Karpas-422 (cell line): ENCODE results near the gene FMNL2. TPM values are rescaled to one million over a fixed set of nuclear protein-coding genes. Genes with fewer than 3 reads are reported as not detected.

ENCODE experiments used
- DNase-seq: peaks from one replicate; pipeline ENCODE4 v3.0.0-alpha.2; 2015
- H2AFZ ChIP-seq: fragments of 200-600 bp; sonication (generic); 2 replicates; pipeline ENCODE4 v1.6.1; 2014; ENCODE audit warnings: antibody characterized with exemption, low read length, mixed read lengths
- H3K27ac ChIP-seq: fragments of 200-600 bp; sonication (generic); 2 replicates; pipeline ENCODE4 v1.5.1; 2014; ENCODE audit warnings: mild to moderate bottlenecking, low read length, moderate library complexity
- H3K27me3 ChIP-seq: fragments of 200-600 bp; sonication (generic); 2 replicates; pipeline ENCODE4 v1.6.1; 2014; ENCODE audit warnings: low read length, mixed read lengths
- H3K36me3 ChIP-seq: fragments of 200-600 bp; sonication (generic); 2 replicates; pipeline ENCODE4 v1.6.1; 2014; ENCODE audit warnings: low read length, mixed read lengths; ENCODE audit not compliant: insufficient read depth
- H3K4me1 ChIP-seq: fragments of 200-600 bp; sonication (generic); 2 replicates; pipeline ENCODE4 v1.6.1; 2014; ENCODE audit warnings: mild to moderate bottlenecking, low read length, mixed read lengths
- H3K4me2 ChIP-seq: fragments of 200-600 bp; sonication (generic); 2 replicates; pipeline ENCODE4 v1.6.1; 2014; ENCODE audit warnings: low read length, low read depth, mild to moderate bottlenecking; ENCODE audit not compliant: poor library complexity, severe bottlenecking
- H3K4me3 ChIP-seq: fragments of 200-600 bp; sonication (generic); 2 replicates; pipeline ENCODE4 v1.5.1; 2014; ENCODE audit warnings: mild to moderate bottlenecking, antibody characterized with exemption, low read length, mixed read lengths
- H3K79me2 ChIP-seq: fragments of 200-600 bp; sonication (generic); 2 replicates; pipeline ENCODE4 v1.6.1; 2014; ENCODE audit warnings: mild to moderate bottlenecking, low read length, mixed read lengths
- H3K9ac ChIP-seq: fragments of 200-600 bp; sonication (generic); 2 replicates; pipeline ENCODE4 v1.6.0; 2014; ENCODE audit warnings: low read length
- H3K9me2 ChIP-seq: fragments of 200-600 bp; sonication (generic), shearing (Covaris generic); replicated peaks from 2 replicates; pipeline ENCODE4 v1.6.0; 2014; ENCODE audit warnings: mild to moderate bottlenecking, low read length, moderate library complexity; ENCODE audit not compliant: insufficient read depth
- H3K9me3 ChIP-seq: fragments of 300-700, 200-600 bp; sonication (generic); 2 replicates; pipeline ENCODE4 v1.6.1; 2014; ENCODE audit warnings: low read length, mixed read lengths
- H4K20me1 ChIP-seq: fragments of 200-600 bp; sonication (generic); 2 replicates; pipeline ENCODE4 v1.6.1; 2014; ENCODE audit warnings: mild to moderate bottlenecking, antibody characterized with exemption, low read length, low read depth; ENCODE audit not compliant: insufficient read depth
- total RNA-seq: library from RNA; depleted of rRNA; stranded (reverse); fragments of >200 nt; shearing (Covaris generic); gene quantifications from 2 replicates; pipeline ENCODE4 v1.2.3, GENCODE V29; 2014; ENCODE audit warnings: low replicate concordance

The FMNL2 gene
- total RNA-seq, 1 experiment from 2014 or later = 3.2 TPM

DNA sequence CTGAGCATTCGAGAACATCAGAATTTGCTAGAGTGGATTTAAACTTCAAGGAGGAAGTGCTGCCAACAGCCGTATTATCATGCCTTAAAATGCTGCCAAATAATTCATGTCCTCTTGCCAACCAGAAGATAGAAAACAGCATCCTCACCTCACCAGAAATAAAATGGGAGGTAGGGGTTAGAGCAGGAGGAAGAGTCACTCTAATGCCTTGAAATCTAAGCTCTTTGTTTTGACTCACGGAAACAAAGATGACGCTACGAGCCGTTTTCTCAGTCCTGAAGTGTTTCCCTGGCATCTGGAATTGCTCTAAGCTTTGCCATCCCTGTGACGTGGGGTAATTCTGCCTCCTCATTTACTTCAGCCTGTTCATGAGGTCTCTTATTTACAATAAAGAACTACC is 285.2 kb downstream of the FMNL2 start:
- no peaks in the 10 kb centered on the region for H3K9me2 ChIP-seq

DNA sequence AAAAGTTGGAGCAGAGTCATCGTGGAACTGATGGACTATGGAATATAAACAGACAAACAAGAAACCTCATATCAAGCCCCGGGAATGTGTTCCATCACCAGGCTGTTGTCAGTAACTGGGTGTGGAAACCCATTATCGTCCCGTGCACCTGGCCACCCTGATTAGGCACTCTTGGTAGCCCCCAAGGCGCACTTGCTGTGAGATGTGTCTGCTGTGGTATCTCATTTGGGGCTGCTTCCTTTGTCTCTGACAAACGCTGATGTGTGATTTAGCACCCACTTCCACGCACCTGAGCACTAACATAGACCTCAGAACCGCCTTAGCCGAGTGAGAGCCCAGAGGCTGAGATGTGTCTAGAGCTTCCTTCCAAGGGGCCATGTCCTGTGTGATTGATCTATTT is 286.0 kb downstream of the FMNL2 start:
- H3K4me3 ChIP-seq = no peak overlapping the region
- no peak overlapping the region for H3K9ac ChIP-seq
- no peaks in the 10 kb centered on the region for H3K9me2 ChIP-seq
- no peaks in the 10 kb centered on the region for H3K9me3 ChIP-seq
- no peak overlapping the region for H3K4me2 ChIP-seq
- no peaks in the 10 kb centered on the region for H3K27me3 ChIP-seq
- H2AFZ ChIP-seq = no peak overlapping the region
- H4K20me1 ChIP-seq = no peaks in the 10 kb centered on the region
- H3K36me3 ChIP-seq = no peaks in the 10 kb centered on the region
- H3K27ac ChIP-seq = no peak overlapping the region
- H3K79me2 ChIP-seq = no peaks in the 10 kb centered on the region
- no peak for DNase-seq
- no peaks in the 10 kb centered on the region for H3K4me1 ChIP-seq

More for the DNA sequence above, 285.2 kb downstream of the FMNL2 start:
- DNase-seq = no peak
- no peaks in the 10 kb centered on the region for H3K79me2 ChIP-seq
- H2AFZ ChIP-seq = no peak overlapping the region
- no peak overlapping the region for H3K4me3 ChIP-seq
- no peaks in the 10 kb centered on the region for H3K27me3 ChIP-seq
- H4K20me1 ChIP-seq = no peaks in the 10 kb centered on the region
- H3K27ac ChIP-seq = no peak overlapping the region
- no peaks in the 10 kb centered on the region for H3K36me3 ChIP-seq
- H3K9ac ChIP-seq = no peak overlapping the region
- H3K9me3 ChIP-seq = no peaks in the 10 kb centered on the region
- no peak overlapping the region for H3K4me2 ChIP-seq
- H3K4me1 ChIP-seq = no peaks in the 10 kb centered on the region

DNA sequence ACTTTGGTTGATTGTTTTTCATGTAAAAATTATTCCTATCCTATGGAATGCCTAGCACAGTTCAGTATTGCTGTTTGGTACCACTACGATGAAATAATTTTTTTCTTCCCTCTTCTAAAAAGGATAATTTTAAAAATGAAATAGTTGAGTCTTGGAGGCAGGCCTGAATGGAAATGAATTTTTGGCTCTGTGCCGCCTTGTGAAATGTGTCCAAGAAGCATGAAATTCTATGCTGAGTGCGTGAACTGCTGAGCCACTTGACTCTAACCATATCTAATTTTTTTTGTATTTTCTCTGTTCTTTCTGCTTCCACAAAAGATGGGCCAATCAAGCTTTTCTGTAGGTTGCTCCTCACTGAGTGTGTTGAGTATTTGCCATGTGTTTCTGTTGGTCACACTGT is 287.2 kb downstream of the FMNL2 start:
- H3K27me3 ChIP-seq = no peaks in the 10 kb centered on the region
- H3K79me2 ChIP-seq = no peaks in the 10 kb centered on the region
- no peaks in the 10 kb centered on the region for H4K20me1 ChIP-seq
- H3K4me2 ChIP-seq = no peak overlapping the region
- H3K4me1 ChIP-seq = no peaks in the 10 kb centered on the region
- H3K27ac ChIP-seq = no peak overlapping the region
- no peak overlapping the region for H3K4me3 ChIP-seq
- no peak overlapping the region for H3K9ac ChIP-seq
- H3K9me3 ChIP-seq = no peaks in the 10 kb centered on the region
- no peak overlapping the region for H2AFZ ChIP-seq
- no peaks in the 10 kb centered on the region for H3K9me2 ChIP-seq
- H3K36me3 ChIP-seq = no peaks in the 10 kb centered on the region
- no peak for DNase-seq

DNA sequence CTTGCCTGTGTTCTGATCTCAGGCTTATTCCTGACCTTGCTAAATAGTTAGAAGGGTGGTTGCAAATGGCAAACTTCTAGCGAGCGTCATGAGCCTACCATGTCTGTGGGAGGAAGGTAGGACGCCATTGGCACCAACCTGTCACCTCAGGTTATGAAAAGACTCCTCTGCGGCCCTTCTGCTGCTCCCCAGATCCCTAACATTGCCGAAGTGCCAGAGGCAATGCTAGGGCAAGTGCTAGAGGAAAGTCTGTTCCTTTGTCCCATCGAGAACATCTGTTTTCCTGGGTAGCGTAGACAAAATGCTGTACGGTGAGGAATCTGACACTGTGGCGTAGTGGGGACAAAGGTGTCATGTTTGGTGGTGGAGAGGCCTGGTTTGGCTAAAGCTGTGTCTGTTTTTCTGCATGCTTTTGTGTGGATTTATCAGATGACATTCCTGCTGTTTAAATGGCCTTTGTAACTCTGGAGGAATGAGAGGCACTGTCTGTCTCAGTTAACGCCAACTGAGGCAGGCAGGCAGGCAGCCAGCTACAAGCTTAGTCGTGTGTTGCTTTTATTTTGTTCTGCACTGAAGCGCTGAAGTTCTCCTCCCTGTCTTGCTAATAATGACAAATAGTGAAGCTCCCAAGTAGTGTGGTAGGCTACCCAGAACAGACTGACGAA is 288.2 kb downstream of the FMNL2 start:
- no peak overlapping the region for H3K4me2 ChIP-seq
- H3K27me3 ChIP-seq = no peaks in the 10 kb centered on the region
- H3K9ac ChIP-seq = no peak overlapping the region
- no peaks in the 10 kb centered on the region for H3K4me1 ChIP-seq
- DNase-seq = no peak
- no peak overlapping the region for H2AFZ ChIP-seq
- no peaks in the 10 kb centered on the region for H3K9me3 ChIP-seq
- H3K36me3 ChIP-seq = no peaks in the 10 kb centered on the region
- no peaks in the 10 kb centered on the region for H3K9me2 ChIP-seq
- H3K79me2 ChIP-seq = no peaks in the 10 kb centered on the region
- no peak overlapping the region for H3K27ac ChIP-seq
- no peak overlapping the region for H3K4me3 ChIP-seq
- no peaks in the 10 kb centered on the region for H4K20me1 ChIP-seq

DNA sequence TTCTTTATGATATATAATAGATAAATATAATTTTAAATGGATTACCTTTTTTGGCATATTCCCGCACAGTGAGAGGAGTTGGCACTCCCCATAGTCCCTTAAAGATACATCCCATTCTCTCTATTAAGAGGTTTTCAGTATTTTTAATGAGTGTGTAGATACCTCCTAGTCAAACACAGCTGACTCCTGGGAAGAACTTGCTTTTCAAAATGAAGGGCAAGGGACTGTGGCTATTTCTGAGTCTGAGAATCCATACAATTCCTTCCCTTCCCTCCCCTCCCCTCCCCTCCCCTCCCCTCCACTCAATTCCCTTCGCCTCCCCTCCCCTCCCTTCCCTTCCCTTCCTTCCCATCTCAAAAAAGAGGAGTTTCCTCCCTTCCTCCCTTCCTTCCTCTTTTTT is 288.8 kb downstream of the FMNL2 start:
- Histone ChIP-seq H3K9me2 (no peaks in the 10 kb centered on the region), H3K4me2 (no peak overlapping the region), H3K4me1 (no peaks in the 10 kb centered on the region), H3K27ac (no peak overlapping the region), H3K27me3 (no peaks in the 10 kb centered on the region), H2AFZ (no peak overlapping the region), H3K9ac (no peak overlapping the region), H3K9me3 (no peaks in the 10 kb centered on the region), H4K20me1 (no peaks in the 10 kb centered on the region), H3K79me2 (no peaks in the 10 kb centered on the region), H3K4me3 (no peak overlapping the region), H3K36me3 (no peaks in the 10 kb centered on the region)
- DNase-seq = no peak

DNA sequence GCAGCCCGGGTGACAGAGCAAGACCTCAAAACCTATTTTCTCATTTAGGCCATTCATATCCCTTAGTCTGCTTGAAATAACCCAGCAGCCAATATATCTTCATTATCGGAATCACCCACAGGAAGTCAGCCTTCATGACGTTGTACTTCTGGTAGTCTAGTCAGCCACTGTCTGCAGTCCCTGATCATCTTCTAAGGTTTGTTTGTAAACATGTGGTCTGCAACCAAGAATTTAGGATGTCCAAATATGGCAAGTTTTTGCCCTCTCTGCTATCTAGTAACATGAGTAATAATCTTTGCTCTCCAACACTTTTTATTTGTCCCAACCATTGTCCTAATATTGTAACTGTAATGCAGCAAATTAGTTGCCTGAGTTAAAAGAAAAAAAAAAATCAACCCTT is 289.8 kb downstream of the FMNL2 start:
- no peaks in the 10 kb centered on the region for H3K27me3 ChIP-seq
- H3K4me3 ChIP-seq = no peak overlapping the region
- H3K4me2 ChIP-seq = no peak overlapping the region
- H3K79me2 ChIP-seq = no peaks in the 10 kb centered on the region
- H3K9me2 ChIP-seq = no peaks in the 10 kb centered on the region
- H3K36me3 ChIP-seq = no peaks in the 10 kb centered on the region
- no peak for DNase-seq
- no peaks in the 10 kb centered on the region for H4K20me1 ChIP-seq
- H2AFZ ChIP-seq = no peak overlapping the region
- H3K9ac ChIP-seq = no peak overlapping the region
- no peaks in the 10 kb centered on the region for H3K9me3 ChIP-seq
- H3K4me1 ChIP-seq = no peaks in the 10 kb centered on the region
- no peak overlapping the region for H3K27ac ChIP-seq

DNA sequence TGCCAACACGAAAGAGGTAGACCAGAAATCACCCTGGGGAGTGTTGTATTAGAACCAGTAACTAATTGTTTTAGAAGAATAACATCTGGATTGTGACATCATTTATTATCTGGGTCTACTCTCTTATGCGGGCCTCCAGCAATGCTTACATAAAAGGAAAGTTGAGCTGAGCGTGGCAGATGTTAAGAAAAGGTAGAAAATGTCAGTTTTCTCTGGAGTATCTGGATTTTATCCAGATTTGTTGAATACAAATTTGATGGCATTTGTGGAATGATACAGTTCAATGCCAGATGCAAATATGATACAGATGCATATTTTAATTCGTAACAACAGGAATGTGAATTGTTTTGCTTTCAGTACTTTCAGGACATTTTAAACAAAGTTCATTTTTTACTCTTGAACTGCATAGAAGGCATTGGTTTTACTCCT is 292.0 kb downstream of the FMNL2 start:
- H3K9me2 ChIP-seq = no peaks in the 10 kb centered on the region
- H3K9ac ChIP-seq = no peak overlapping the region
- no peaks in the 10 kb centered on the region for H3K27me3 ChIP-seq

DNA sequence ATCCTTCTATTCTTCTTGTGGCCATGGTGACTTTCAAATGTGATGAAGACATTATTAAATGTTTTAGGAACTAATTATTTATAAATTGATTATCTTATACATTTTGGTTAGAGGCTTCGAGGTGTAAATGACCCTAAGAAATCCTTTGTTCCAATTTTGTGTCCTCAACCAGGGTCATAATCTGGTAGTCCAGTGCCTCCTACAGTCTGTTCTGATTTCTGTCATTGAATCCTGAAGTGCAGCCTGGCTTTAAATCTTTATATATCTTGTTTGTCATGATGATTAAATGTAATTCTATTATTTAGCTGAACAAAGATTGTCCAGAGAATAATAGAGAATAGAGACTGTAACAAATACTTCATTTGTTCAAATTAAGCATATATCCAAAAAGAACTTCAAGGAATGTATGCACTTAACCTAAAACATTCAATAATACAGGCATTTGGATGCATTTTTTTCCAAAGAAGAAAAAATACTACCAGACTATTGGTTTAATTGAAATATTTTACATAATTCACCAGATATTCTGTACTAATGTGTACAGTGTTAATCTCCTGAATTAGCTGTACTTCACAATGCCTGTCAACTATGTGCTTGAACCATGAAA is 292.5 kb downstream of the FMNL2 start:
- H3K79me2 ChIP-seq = no peaks in the 10 kb centered on the region
- no peak overlapping the region for H3K4me3 ChIP-seq
- H3K4me1 ChIP-seq = no peaks in the 10 kb centered on the region
- no peak overlapping the region for H3K9ac ChIP-seq
- H2AFZ ChIP-seq = no peak overlapping the region
- DNase-seq = peak; percentile 72
- H4K20me1 ChIP-seq = no peaks in the 10 kb centered on the region
- H3K9me3 ChIP-seq = no peaks in the 10 kb centered on the region
- H3K9me2 ChIP-seq = no peaks in the 10 kb centered on the region
- no peaks in the 10 kb centered on the region for H3K27me3 ChIP-seq
- H3K4me2 ChIP-seq = no peak overlapping the region
- H3K36me3 ChIP-seq = no peaks in the 10 kb centered on the region
- H3K27ac ChIP-seq = no peak overlapping the region

More for the DNA sequence above, 292.0 kb downstream of the FMNL2 start:
- DNase-seq = no peak
- H3K4me1 ChIP-seq = no peaks in the 10 kb centered on the region
- H3K4me3 ChIP-seq = no peak overlapping the region
- no peaks in the 10 kb centered on the region for H3K9me3 ChIP-seq
- no peak overlapping the region for H3K27ac ChIP-seq
- no peaks in the 10 kb centered on the region for H4K20me1 ChIP-seq
- H3K36me3 ChIP-seq = no peaks in the 10 kb centered on the region
- no peak overlapping the region for H3K4me2 ChIP-seq
- no peak overlapping the region for H2AFZ ChIP-seq
- no peaks in the 10 kb centered on the region for H3K79me2 ChIP-seq
